ENCODE measurements around the gene NME7.

Gene NME7

GRCh38 chr1:169105087-169105433 is 262.5 kb downstream of the NME7 start:
- no peak for FAIRE-seq

- FAIRE-seq, result no peak
Observed at GRCh38 chr1:169103480-169103893, 264.1 kb downstream of the NME7 start.

GRCh38 chr1:169103002-169103401 is 264.6 kb downstream of the NME7 start:
- FAIRE-seq, result no peak

GRCh38 chr1:169102567-169102966 is 265.0 kb downstream of the NME7 start:
- FAIRE-seq, result no peak

- no peak for FAIRE-seq
Observed at GRCh38 chr1:169100651-169101088, 266.9 kb downstream of the NME7 start.

GRCh38 chr1:169100208-169100607 is 267.4 kb downstream of the NME7 start:
- FAIRE-seq, result no peak

GRCh38 chr1:169099561-169099960 is 268.0 kb downstream of the NME7 start:
- no peak for FAIRE-seq

- FAIRE-seq, result no peak
Observed at GRCh38 chr1:169098380-169098779, 269.2 kb downstream of the NME7 start.

- no peak for FAIRE-seq
Observed at GRCh38 chr1:169094897-169095569, 272.6 kb downstream of the NME7 start.

- no peak for FAIRE-seq
Observed at GRCh38 chr1:169092399-169092798, 275.2 kb downstream of the NME7 start.

- no peak for FAIRE-seq
Observed at GRCh38 chr1:169091480-169091941, 276.1 kb downstream of the NME7 start.

GRCh38 chr1:169090900-169091311 is 276.7 kb downstream of the NME7 start:
- no peak for FAIRE-seq

- no peak for FAIRE-seq
Observed at GRCh38 chr1:169090308-169090899, 277.2 kb downstream of the NME7 start.

- no peak for FAIRE-seq
Observed at GRCh38 chr1:169089776-169090175, 277.8 kb downstream of the NME7 start.

- no peak for FAIRE-seq
Observed at GRCh38 chr1:169087876-169088275, 279.7 kb downstream of the NME7 start.

GRCh38 chr1:169086603-169087455 is 280.8 kb downstream of the NME7 start:
- no peak for FAIRE-seq

- FAIRE-seq, result no peak
Observed at GRCh38 chr1:169085911-169086310, 281.7 kb downstream of the NME7 start.
